Epithelial cell of esophagus (primary cell): ENCODE measurements around the gene PARD6G.
A peak's percentile ranks its signal among the peaks of the same experiment; 100 is the strongest.

Source experiments
- DNase-seq: peaks from one replicate; pipeline ENCODE4 v3.0.0; 2010; ENCODE audit warnings: low read depth
- H3K4me3 ChIP-seq: 2 replicates; pipeline ENCODE4 v1.5.1; 2011; ENCODE audit warnings: mild to moderate bottlenecking, low read length, control low read depth
- TF ChIP-seq, protein P1 (sequence below): IDR thresholded peaks from 2 replicates; pipeline ENCODE4 v1.5.1; 2011; ENCODE audit warnings: low read depth, mild to moderate bottlenecking, low read length, control low read depth, inconsistent platforms; ENCODE audit not compliant: insufficient read depth; ENCODE audit errors: missing control alignments

The PARD6G gene

DNA sequence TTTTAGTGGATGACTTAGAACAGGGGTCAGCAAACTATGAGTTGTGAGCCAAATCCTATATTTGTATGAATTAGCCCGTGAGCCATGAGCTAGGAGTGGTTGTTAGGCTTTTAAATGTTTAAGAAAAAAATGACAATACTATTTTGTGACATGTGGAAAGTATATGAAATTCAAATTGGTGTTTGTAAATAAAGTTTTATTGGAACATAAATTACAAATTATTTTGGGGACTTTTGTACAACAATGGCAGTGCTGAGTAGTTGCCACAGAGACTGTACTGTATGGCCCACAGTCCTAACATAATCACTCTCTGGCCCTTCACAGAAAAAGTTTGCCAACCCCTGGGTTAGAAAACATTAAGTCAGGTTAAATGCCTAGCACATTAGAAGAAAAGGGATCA, 112.2 kb downstream of the PARD6G start:
- H3K4me3 ChIP-seq: no peak overlapping the region
- TF ChIP-seq, protein P1, sequence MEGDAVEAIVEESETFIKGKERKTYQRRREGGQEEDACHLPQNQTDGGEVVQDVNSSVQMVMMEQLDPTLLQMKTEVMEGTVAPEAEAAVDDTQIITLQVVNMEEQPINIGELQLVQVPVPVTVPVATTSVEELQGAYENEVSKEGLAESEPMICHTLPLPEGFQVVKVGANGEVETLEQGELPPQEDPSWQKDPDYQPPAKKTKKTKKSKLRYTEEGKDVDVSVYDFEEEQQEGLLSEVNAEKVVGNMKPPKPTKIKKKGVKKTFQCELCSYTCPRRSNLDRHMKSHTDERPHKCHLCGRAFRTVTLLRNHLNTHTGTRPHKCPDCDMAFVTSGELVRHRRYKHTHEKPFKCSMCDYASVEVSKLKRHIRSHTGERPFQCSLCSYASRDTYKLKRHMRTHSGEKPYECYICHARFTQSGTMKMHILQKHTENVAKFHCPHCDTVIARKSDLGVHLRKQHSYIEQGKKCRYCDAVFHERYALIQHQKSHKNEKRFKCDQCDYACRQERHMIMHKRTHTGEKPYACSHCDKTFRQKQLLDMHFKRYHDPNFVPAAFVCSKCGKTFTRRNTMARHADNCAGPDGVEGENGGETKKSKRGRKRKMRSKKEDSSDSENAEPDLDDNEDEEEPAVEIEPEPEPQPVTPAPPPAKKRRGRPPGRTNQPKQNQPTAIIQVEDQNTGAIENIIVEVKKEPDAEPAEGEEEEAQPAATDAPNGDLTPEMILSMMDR: no peak
- no peak for DNase-seq

DNA sequence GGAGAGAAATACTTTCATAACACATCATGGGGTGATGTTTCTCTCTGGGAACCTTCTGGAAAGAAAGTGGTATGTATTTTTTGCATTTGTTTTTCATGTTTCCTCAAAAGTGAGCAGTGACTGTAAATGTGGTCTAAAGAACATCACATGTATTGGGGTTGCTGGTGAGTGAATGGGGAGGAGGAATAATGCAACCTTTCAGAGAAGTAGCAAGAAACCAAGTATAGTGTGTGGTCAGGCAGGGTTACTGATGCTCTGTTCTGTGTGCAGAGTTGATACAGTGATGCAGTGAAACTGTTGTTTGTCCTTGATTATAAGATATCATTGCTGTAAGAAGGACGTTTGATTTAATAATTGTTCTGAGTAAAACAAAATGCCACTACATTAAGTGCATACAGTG, 114.2 kb downstream of the PARD6G start:
- DNase-seq: no peak
- TF ChIP-seq, protein P1: no peak
- H3K4me3 ChIP-seq: no peak overlapping the region

DNA sequence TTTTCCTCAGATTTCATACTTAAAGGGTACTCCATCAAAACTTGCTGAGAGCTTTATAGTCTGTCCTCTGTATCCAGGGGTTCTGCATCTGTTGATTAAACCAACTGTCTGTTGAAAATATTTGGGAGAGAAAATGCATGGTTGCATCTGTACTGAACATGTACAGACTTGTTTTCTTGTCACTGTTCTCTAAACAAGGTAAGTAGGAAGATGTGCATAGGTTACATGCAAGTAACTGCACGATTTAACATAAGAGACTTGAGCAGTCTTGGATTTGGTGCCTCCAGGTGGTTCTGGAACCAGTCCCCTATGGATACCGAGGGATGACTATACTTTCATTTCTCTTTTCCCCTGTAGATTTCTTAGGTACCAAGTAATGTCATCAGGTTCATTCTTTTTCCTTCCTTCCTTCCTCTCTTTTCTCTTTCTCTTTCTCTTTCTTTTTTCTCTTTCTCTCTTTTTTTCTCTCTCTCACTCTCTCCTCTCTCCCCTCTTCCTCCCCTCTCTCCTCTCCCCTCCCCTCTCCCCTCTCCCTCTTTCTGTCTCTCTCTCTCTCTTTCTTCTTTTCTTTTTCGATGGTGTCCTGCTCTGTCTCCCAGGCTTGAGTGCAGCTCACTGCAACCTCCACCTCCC, 115.0 kb downstream of the PARD6G start:
- peak; percentile 57 for DNase-seq
- TF ChIP-seq, protein P1: no peak
- no peak overlapping the region for H3K4me3 ChIP-seq

DNA sequence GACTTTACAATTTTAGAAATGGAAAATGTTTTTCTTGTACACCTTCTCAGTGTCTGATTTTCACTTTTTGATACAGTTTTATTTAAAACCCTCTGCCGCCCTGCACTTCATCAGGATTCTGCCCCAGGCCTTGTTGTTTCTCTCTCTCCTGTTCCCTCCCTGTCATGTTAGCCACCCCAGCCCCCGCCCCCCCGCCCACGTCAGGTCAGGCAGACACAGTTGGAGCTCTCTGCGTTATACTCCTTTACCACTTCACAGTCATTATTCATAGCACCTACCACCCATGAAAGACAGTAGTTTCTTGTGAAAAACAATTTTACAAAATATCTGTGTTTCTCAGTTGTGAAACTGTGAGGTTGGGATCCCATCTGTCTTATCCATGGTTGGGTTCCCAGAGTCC, 116.8 kb downstream of the PARD6G start:
- TF ChIP-seq, protein P1: no peak
- no peak for DNase-seq
- no peak overlapping the region for H3K4me3 ChIP-seq

DNA sequence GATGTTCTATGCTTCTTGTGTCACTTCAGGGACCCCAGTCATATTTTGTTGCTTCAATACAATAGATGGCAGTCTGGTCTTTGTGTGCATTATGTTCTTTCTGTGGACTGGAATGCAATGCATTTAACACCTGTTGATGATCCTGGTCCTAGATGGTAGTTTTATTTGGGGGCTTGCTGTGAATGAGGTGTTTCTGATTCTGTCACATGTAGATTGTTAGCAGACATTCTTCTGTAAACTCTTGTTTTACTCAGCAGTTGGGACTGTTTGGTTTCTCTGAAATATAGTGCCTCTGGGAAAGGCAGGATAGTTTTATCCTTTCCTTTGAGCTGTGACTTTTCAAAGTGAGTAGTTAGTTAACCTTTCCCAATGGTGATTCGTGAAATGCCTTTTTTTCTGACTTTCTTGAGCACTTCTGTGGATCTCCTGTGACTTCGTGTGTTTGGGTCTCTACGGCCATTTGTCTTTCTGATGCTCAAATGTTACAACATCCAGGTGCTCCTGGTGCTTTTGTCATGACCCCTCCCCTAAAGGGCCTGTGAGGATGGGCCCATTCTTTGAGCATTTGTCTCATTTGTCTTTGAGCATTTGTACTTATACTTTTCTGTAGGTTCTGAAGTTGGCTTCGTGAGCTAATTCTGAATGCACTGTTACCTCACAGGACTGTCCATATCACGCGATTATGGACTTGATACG, 117.5 kb downstream of the PARD6G start:
- no peak overlapping the region for H3K4me3 ChIP-seq
- DNase-seq: no peak
- TF ChIP-seq, protein P1: no peak

DNA sequence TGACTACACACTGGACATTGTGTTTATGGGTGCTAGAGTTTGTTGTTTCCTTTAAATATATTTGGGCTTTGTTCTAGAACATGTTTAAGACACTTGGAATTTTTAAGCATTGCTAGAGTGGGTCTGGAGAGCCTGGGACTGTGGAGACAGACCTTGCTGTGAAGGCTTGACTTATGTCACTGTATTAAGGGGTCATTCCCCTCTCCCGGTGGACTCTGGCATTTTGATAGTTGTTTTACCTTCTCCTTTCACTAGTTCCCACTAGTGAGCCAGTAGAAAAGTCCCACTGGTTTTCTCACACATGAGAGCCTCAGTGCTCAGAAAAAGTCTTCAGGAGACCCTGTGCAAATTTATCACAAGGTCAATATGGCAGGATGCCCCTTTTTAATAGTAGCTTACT, 119.7 kb downstream of the PARD6G start:
- no peak overlapping the region for H3K4me3 ChIP-seq
- DNase-seq: no peak
- TF ChIP-seq, protein P1: no peak

DNA sequence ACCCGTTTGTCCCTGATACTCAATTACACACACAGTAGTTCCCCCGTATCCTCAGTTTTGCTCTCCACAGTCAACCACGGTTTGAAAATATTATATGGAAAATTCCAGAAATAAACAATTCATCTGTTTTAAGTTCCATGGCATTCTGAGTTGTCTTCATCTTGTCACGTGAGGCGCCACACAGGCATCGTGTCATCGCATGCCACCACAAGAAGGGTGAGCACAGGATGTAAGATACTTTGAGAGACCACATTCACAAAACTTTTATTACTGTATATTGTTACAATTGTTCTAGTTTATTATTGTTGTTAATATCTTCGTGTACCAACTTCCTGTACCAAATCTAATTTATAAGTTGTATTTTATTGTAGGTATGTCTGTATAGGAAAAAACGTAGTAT, 120.5 kb downstream of the PARD6G start:
- TF ChIP-seq, protein P1: no peak
- no peak overlapping the region for H3K4me3 ChIP-seq
- no peak for DNase-seq
